Measurements from ENCODE around the gene MAP2K7.

GRCh38 chr19:7914099-7914498, 10.4 kb downstream of the MAP2K7 start:
- TF ChIP-seq GLIS3 (CRISPR knock-in tag; IDR thresholded peaks at IDR 0.05), result no peak
- no peak for TF ChIP-seq PPARA (CRISPR knock-in tag; IDR thresholded peaks at IDR 0.05; ENCODE audit: borderline replicate concordance)
- no peak for TF ChIP-seq ZFP3 (CRISPR knock-in tag; IDR thresholded peaks at IDR 0.05)
- TF ChIP-seq CSDC2 (CRISPR knock-in tag; IDR thresholded peaks at IDR 0.05), result no peak
- TF ChIP-seq ZNF8 (CRISPR knock-in tag; IDR thresholded peaks at IDR 0.05), result no peak
- no peak for TF ChIP-seq ZFP30 (CRISPR knock-in tag; IDR thresholded peaks at IDR 0.05)
- TF ChIP-seq PATZ1 (CRISPR knock-in tag; IDR thresholded peaks at IDR 0.05; ENCODE audit: borderline replicate concordance), result no peak
- no peak for TF ChIP-seq SNAI2 (CRISPR knock-in tag; IDR thresholded peaks at IDR 0.05)
- TF ChIP-seq ZNF70 (CRISPR knock-in tag; IDR thresholded peaks at IDR 0.05), result no peak
- TF ChIP-seq ARNTL (CRISPR knock-in tag; IDR thresholded peaks at IDR 0.05; ENCODE audit: borderline replicate concordance, low read depth), result no peak
- no peak for TF ChIP-seq RARB (CRISPR knock-in tag; IDR thresholded peaks at IDR 0.05)
- TF ChIP-seq, protein P1, sequence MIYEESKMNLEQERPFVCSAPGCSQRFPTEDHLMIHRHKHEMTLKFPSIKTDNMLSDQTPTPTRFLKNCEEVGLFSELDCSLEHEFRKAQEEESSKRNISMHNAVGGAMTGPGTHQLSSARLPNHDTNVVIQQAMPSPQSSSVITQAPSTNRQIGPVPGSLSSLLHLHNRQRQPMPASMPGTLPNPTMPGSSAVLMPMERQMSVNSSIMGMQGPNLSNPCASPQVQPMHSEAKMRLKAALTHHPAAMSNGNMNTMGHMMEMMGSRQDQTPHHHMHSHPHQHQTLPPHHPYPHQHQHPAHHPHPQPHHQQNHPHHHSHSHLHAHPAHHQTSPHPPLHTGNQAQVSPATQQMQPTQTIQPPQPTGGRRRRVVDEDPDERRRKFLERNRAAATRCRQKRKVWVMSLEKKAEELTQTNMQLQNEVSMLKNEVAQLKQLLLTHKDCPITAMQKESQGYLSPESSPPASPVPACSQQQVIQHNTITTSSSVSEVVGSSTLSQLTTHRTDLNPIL (CRISPR knock-in tag; IDR thresholded peaks at IDR 0.05; ENCODE audit: low read depth), result no peak
- TF ChIP-seq BACH2 (CRISPR knock-in tag; IDR thresholded peaks at IDR 0.05; ENCODE audit: borderline replicate concordance), result no peak
